Measurements from ENCODE around the gene TTC34.

TTC34 gene

GRCh38 chr1:2811533-2811918, 10.0 kb upstream of the TTC34 start:
- H3K4me3 ChIP-seq (ENCODE audit: control insufficient read depth, low read depth, low read length) = no peak overlapping the region
- no peak for TF ChIP-seq CTCF (IDR thresholded peaks at IDR 0.05; ENCODE audit: control insufficient read depth, insufficient read depth, low read depth, low read length, missing control alignments)
- no peak for DNase-seq (ENCODE audit: low read depth)

- DNase-seq (ENCODE audit: low read depth) = no peak
- H3K4me3 ChIP-seq (ENCODE audit: control insufficient read depth, low read depth, low read length) = no peak overlapping the region
- TF ChIP-seq CTCF (IDR thresholded peaks at IDR 0.05; ENCODE audit: control insufficient read depth, insufficient read depth, low read depth, low read length, missing control alignments) = no peak
Measured at GRCh38 chr1:2810899-2811532, 9.5 kb upstream of the TTC34 start.

GRCh38 chr1:2810281-2810680, 8.8 kb upstream of the TTC34 start:
- no peak overlapping the region for H3K4me3 ChIP-seq (ENCODE audit: control insufficient read depth, low read depth, low read length)
- TF ChIP-seq CTCF (IDR thresholded peaks at IDR 0.05; ENCODE audit: control insufficient read depth, insufficient read depth, low read depth, low read length, missing control alignments) = no peak
- no peak for DNase-seq (ENCODE audit: low read depth)

- DNase-seq (ENCODE audit: low read depth) = no peak
- no peak for TF ChIP-seq CTCF (IDR thresholded peaks at IDR 0.05; ENCODE audit: control insufficient read depth, insufficient read depth, low read depth, low read length, missing control alignments)
- no peak overlapping the region for H3K4me3 ChIP-seq (ENCODE audit: control insufficient read depth, low read depth, low read length)
Measured at GRCh38 chr1:2809656-2810055, 8.2 kb upstream of the TTC34 start.

GRCh38 chr1:2808831-2809605, 7.5 kb upstream of the TTC34 start:
- no peak for TF ChIP-seq CTCF (IDR thresholded peaks at IDR 0.05; ENCODE audit: control insufficient read depth, insufficient read depth, low read depth, low read length, missing control alignments)
- no peak overlapping the region for H3K4me3 ChIP-seq (ENCODE audit: control insufficient read depth, low read depth, low read length)
- no peak for DNase-seq (ENCODE audit: low read depth)

- TF ChIP-seq CTCF (IDR thresholded peaks at IDR 0.05; ENCODE audit: control insufficient read depth, insufficient read depth, low read depth, low read length, missing control alignments) = no peak
- H3K4me3 ChIP-seq (ENCODE audit: control insufficient read depth, low read depth, low read length) = no peak overlapping the region
- DNase-seq (ENCODE audit: low read depth) = no peak
Measured at GRCh38 chr1:2808386-2808705, 6.9 kb upstream of the TTC34 start.
